MM.1S (cell line): ENCODE data around the gene STK16.

Source experiments
- DNase-seq: peaks from one replicate; pipeline ENCODE4 v3.0.0-alpha.2; 2015
- H2AFZ ChIP-seq: fragments of 300-600 bp; sonication (generic); 2 replicates; pipeline ENCODE4 v1.6.0; 2016; ENCODE audit warnings: antibody characterized with exemption, low read length
- H3F3A ChIP-seq: fragments of 300-600 bp; sonication (generic); 2 replicates; pipeline ENCODE4 v1.6.1; 2016; ENCODE audit warnings: mild to moderate bottlenecking, antibody characterized with exemption, low read length, moderate library complexity, mixed read lengths; ENCODE audit not compliant: insufficient read depth
- H3K27ac ChIP-seq: fragments of 300-600 bp; sonication (generic); 2 replicates; pipeline ENCODE4 v1.5.1; 2016; ENCODE audit warnings: mild to moderate bottlenecking, low read length
- H3K27me3 ChIP-seq: fragments of 300-600 bp; sonication (generic); replicated peaks from 2 replicates; pipeline ENCODE4 v1.6.0; 2016; ENCODE audit warnings: low read length; ENCODE audit not compliant: insufficient read depth
- H3K36me3 ChIP-seq: fragments of 300-600 bp; sonication (generic); replicated peaks from 2 replicates; pipeline ENCODE4 v1.6.1; 2016; ENCODE audit warnings: mild to moderate bottlenecking, low read length, mixed read lengths; ENCODE audit not compliant: insufficient read depth
- H3K4me1 ChIP-seq: fragments of 300-600 bp; sonication (generic); 2 replicates; pipeline ENCODE4 v1.6.1; 2016; ENCODE audit warnings: low read length, mixed read lengths
- H3K4me2 ChIP-seq: fragments of 300-600 bp; sonication (generic); 2 replicates; pipeline ENCODE4 v1.6.0; 2016; ENCODE audit warnings: low read depth, low read length
- H3K4me3 ChIP-seq: fragments of 300-600 bp; sonication (generic); 2 replicates; pipeline ENCODE4 v1.5.1; 2016; ENCODE audit warnings: low read length, mixed read lengths
- H3K79me2 ChIP-seq: fragments of 300-600 bp; sonication (generic); 2 replicates; pipeline ENCODE4 v1.6.1; 2016; ENCODE audit warnings: mixed run types, low read length, mixed read lengths
- H3K9ac ChIP-seq: fragments of 300-600 bp; sonication (generic); 2 replicates; pipeline ENCODE4 v1.6.1; 2016; ENCODE audit warnings: low read length, mixed read lengths
- H3K9me2 ChIP-seq: fragments of 300-600 bp; sonication (generic); replicated peaks from 2 replicates; pipeline ENCODE4 v1.6.1; 2016; ENCODE audit warnings: mild to moderate bottlenecking, low read length, mixed read lengths; ENCODE audit not compliant: insufficient read depth
- H3K9me3 ChIP-seq: fragments of 300-600 bp; sonication (generic); replicated peaks from 2 replicates; pipeline ENCODE4 v1.6.1; 2016; ENCODE audit warnings: mild to moderate bottlenecking, low read length, mixed read lengths; ENCODE audit not compliant: insufficient read depth
- H4K20me1 ChIP-seq: fragments of 300-600 bp; sonication (generic); 2 replicates; pipeline ENCODE4 v1.6.1; 2016; ENCODE audit warnings: mild to moderate bottlenecking, low read length, moderate library complexity, mixed read lengths; ENCODE audit not compliant: insufficient read depth
- CTCF ChIP-seq: fragments of 300-600 bp; sonication (generic); IDR thresholded peaks from 2 replicates; pipeline ENCODE4 v1.5.1; 2016; ENCODE audit warnings: antibody characterized with exemption, low read length, mixed read lengths
- EZH2 ChIP-seq: fragments of 300-600 bp; sonication (generic); optimal IDR thresholded peaks from 2 replicates; pipeline ENCODE3; 2017; ENCODE audit warnings: low read depth, mild to moderate bottlenecking, antibody characterized with exemption, low read length, mixed read lengths
- EZH2phosphoT487 ChIP-seq: fragments of 300-600 bp; sonication (generic); IDR thresholded peaks from 2 replicates; pipeline ENCODE4 v1.6.1; 2018; ENCODE audit warnings: antibody characterized with exemption, low read length

STK16 gene

GRCh38 chr2:219293736-219294231, 48.5 kb downstream of the STK16 start:
- H3K9ac ChIP-seq = no peak overlapping the region
- H3K36me3 ChIP-seq = no peaks in the 10 kb centered on the region
- peaks cover 6% of the 10 kb centered on the region for H3K4me1 ChIP-seq
- H3K9me2 ChIP-seq = no peaks in the 10 kb centered on the region
- H3K4me3 ChIP-seq = no peak overlapping the region
- H3K27me3 ChIP-seq = peaks cover 24% of the 10 kb centered on the region
- no peak overlapping the region for H3K4me2 ChIP-seq
- peaks cover 5% of the 10 kb centered on the region; the same call in 1 of the 2 replicates for H3F3A ChIP-seq
- H2AFZ ChIP-seq = no peak overlapping the region
- no peaks in the 10 kb centered on the region for H4K20me1 ChIP-seq
- H3K27ac ChIP-seq = no peak overlapping the region
- no peak for DNase-seq
- TF ChIP-seq EZH2 = no peak
- TF ChIP-seq CTCF = no peak
- no peak for TF ChIP-seq EZH2phosphoT487
- H3K79me2 ChIP-seq = no peaks in the 10 kb centered on the region
- no peaks in the 10 kb centered on the region for H3K9me3 ChIP-seq

- Histone ChIP-seq H3K9me3 (no peaks in the 10 kb centered on the region), H3K27ac (no peak overlapping the region)
Observed at GRCh38 chr2:219294356-219295351, 49.4 kb downstream of the STK16 start.

GRCh38 chr2:219296142-219296541, 50.9 kb downstream of the STK16 start:
- no peak overlapping the region for H2AFZ ChIP-seq
- H3K9ac ChIP-seq = no peak overlapping the region
- H3K27me3 ChIP-seq = peaks cover 29% of the 10 kb centered on the region
- no peak for DNase-seq
- H3K36me3 ChIP-seq = no peaks in the 10 kb centered on the region
- no peaks in the 10 kb centered on the region for H3K79me2 ChIP-seq
- peaks cover 21% of the 10 kb centered on the region for H3K4me1 ChIP-seq
- no peak overlapping the region for H3K4me3 ChIP-seq
- TF ChIP-seq EZH2phosphoT487 (no peak), CTCF (no peak), EZH2 (no peak)
- no peak overlapping the region for H3K4me2 ChIP-seq
- no peaks in the 10 kb centered on the region for H3K9me2 ChIP-seq
- peaks cover 10% of the 10 kb centered on the region; the same call in 1 of the 2 replicates for H3F3A ChIP-seq
- no peaks in the 10 kb centered on the region for H3K9me3 ChIP-seq
- H3K27ac ChIP-seq = no peak overlapping the region
- no peaks in the 10 kb centered on the region for H4K20me1 ChIP-seq

More at GRCh38 chr2:219294356-219295351, 49.4 kb downstream of the STK16 start:
- peak; percentile 94 for DNase-seq
- Histone ChIP-seq H3F3A (peaks cover 5% of the 10 kb centered on the region; the same call in 1 of the 2 replicates), H3K9me2 (no peaks in the 10 kb centered on the region), H3K4me1 (peaks cover 15% of the 10 kb centered on the region), H3K4me2 (peak overlapping the region; percentile 97), H4K20me1 (no peaks in the 10 kb centered on the region), H2AFZ (peak overlapping the region; percentile 90), H3K9ac (peak overlapping the region; percentile 78), H3K79me2 (no peaks in the 10 kb centered on the region), H3K36me3 (no peaks in the 10 kb centered on the region), H3K4me3 (peak overlapping the region; percentile 73), H3K27me3 (peaks cover 26% of the 10 kb centered on the region)
- TF ChIP-seq CTCF (peak; percentile 96), EZH2phosphoT487 (no peak), EZH2 (no peak)
